C1 segment of cervical spinal cord (tissue), 14 donors: Measurements from ENCODE around the gene DENND2C.

Source experiments
- DNase-seq, 14 donors: peaks; one replicate each; lab custom pipeline; 2025; lab: John Stamatoyannopoulos, UW

The DENND2C gene

GRCh38 chr1:114685851-114686250, 16.0 kb upstream of the DENND2C start:
- no peak for DNase-seq

GRCh38 chr1:114677691-114678090, 7.8 kb upstream of the DENND2C start:
- no peak for DNase-seq

GRCh38 chr1:114676115-114676514, 6.3 kb upstream of the DENND2C start:
- DNase-seq: no peak

GRCh38 chr1:114671939-114672275, 2.1 kb upstream of the DENND2C start:
- DNase-seq: no peak

GRCh38 chr1:114671011-114671938, 1.4 kb upstream of the DENND2C start:
- DNase-seq: no peak

GRCh38 chr1:114670083-114671010, 498 bp upstream of the DENND2C start:
- DNase-seq: peak in 13 of 14 donors; percentile 40 to 87 (median 77)

- no peak for DNase-seq
Measured at GRCh38 chr1:114668784-114669561, 876 bp downstream of the DENND2C start.

- no peak for DNase-seq
Measured at GRCh38 chr1:114668373-114668772, 1.5 kb downstream of the DENND2C start.

- DNase-seq: no peak
Measured at GRCh38 chr1:114666954-114667353, 2.9 kb downstream of the DENND2C start.

GRCh38 chr1:114660238-114660637, 9.6 kb downstream of the DENND2C start:
- no peak for DNase-seq

GRCh38 chr1:114651893-114652292, 18.0 kb downstream of the DENND2C start:
- DNase-seq: no peak

- DNase-seq: no peak
Measured at GRCh38 chr1:114648503-114648902, 21.3 kb downstream of the DENND2C start.

GRCh38 chr1:114641377-114641776, 28.5 kb downstream of the DENND2C start:
- DNase-seq: no peak

- no peak for DNase-seq
Measured at GRCh38 chr1:114638910-114639309, 30.9 kb downstream of the DENND2C start.

GRCh38 chr1:114632427-114632826, 37.4 kb downstream of the DENND2C start:
- DNase-seq: no peak

- no peak for DNase-seq
Measured at GRCh38 chr1:114627107-114627506, 42.7 kb downstream of the DENND2C start.

- no peak for DNase-seq
Measured at GRCh38 chr1:114623364-114623763, 46.5 kb downstream of the DENND2C start.

- no peak for DNase-seq
Measured at GRCh38 chr1:114620419-114620818, 49.4 kb downstream of the DENND2C start.

GRCh38 chr1:114618606-114619005, 51.2 kb downstream of the DENND2C start:
- DNase-seq: no peak

GRCh38 chr1:114610546-114611245, 59.2 kb downstream of the DENND2C start:
- no peak for DNase-seq

GRCh38 chr1:114609826-114610225, 60.0 kb downstream of the DENND2C start:
- DNase-seq: no peak
